ENCODE measurements around the gene WIPF2. TPM values are rescaled to one million over a fixed set of nuclear protein-coding genes. Genes with fewer than 3 reads are reported as not detected.

The WIPF2 gene
- polyA plus RNA-seq, 1 donor (not counting 4 experiments of a cell fraction or from before 2014, with no cell fraction given): 8.5 TPM

DNA sequence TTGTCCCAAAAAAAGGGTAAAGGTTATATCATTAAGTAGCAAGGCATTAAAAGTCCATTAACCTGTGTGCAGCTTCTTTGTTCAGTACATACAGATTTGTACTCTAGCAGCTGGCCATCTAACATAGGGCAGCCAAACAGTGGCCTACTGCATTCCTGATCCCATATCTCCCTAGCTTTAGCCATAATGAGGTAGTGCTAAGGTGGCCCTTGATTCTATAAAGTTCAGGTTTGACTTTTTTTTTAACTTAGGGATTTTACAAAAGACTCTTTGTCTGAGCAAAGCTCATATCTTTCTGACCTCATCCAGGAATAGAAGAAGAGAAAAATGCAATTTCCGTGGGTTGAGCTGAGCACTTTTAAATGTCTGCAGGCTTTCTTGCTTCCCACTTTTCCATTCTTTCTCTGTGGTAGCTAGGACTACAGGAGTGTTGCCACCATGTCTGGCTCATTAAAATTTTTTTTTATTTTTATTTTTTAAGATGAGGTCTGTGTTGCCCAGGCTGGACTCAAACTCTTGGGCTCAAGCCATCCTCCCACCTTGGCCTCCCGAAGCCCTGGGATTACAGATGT is 49.1 kb downstream of the WIPF2 start:
- Histone ChIP-seq H3K27me3 (ENCODE audit: control insufficient read depth, extremely low read depth, insufficient read depth, low read length) (no peaks in the 10 kb centered on the region), H4K20me1 (ENCODE audit: control insufficient read depth, extremely low read depth, insufficient read depth, low read length) (no peaks in the 10 kb centered on the region), H3K9ac (ENCODE audit: control insufficient read depth, extremely low read depth, insufficient read depth, low read length) (no peak overlapping the region), H3K9me3 (ENCODE audit: control insufficient read depth, low read depth, low read length) (no peaks in the 10 kb centered on the region), H3K4me2 (ENCODE audit: control insufficient read depth, extremely low read depth, insufficient read depth, low read depth, low read length) (no peak overlapping the region), H3K9me1 (ENCODE audit: control insufficient read depth, extremely low read depth, insufficient read depth, low read length) (no peaks in the 10 kb centered on the region), H3K79me2 (ENCODE audit: control insufficient read depth, insufficient read depth, low read length) (no peaks in the 10 kb centered on the region), H3K27ac (ENCODE audit: control insufficient read depth, insufficient read depth, low read length) (no peak overlapping the region), H2AFZ (ENCODE audit: control insufficient read depth, low read length) (no peak overlapping the region), H3K4me1 (ENCODE audit: control insufficient read depth, extremely low read depth, insufficient read depth, low read length) (no peaks in the 10 kb centered on the region), H3K36me3 (ENCODE audit: control insufficient read depth in 2 of 2, extremely low read depth in 1 of 2, insufficient read depth in 2 of 2, low read length in 2 of 2) (peaks cover 31 to 32% of the 10 kb centered on the region in 2 experiments), H3K4me3 (ENCODE audit: control insufficient read depth in 2 of 3, extremely low read depth in 1 of 3, insufficient read depth in 2 of 3, low read depth in 1 of 3, low read length in 3 of 3) (no peak overlapping the region)
- no peak for FAIRE-seq
- TF ChIP-seq, protein P1, sequence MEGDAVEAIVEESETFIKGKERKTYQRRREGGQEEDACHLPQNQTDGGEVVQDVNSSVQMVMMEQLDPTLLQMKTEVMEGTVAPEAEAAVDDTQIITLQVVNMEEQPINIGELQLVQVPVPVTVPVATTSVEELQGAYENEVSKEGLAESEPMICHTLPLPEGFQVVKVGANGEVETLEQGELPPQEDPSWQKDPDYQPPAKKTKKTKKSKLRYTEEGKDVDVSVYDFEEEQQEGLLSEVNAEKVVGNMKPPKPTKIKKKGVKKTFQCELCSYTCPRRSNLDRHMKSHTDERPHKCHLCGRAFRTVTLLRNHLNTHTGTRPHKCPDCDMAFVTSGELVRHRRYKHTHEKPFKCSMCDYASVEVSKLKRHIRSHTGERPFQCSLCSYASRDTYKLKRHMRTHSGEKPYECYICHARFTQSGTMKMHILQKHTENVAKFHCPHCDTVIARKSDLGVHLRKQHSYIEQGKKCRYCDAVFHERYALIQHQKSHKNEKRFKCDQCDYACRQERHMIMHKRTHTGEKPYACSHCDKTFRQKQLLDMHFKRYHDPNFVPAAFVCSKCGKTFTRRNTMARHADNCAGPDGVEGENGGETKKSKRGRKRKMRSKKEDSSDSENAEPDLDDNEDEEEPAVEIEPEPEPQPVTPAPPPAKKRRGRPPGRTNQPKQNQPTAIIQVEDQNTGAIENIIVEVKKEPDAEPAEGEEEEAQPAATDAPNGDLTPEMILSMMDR (optimal IDR thresholded peaks at IDR 0.05 in 1 of 3, IDR thresholded peaks at IDR 0.05 in 1 of 3, conservative IDR thresholded peaks at IDR 0.05 in 1 of 3; ENCODE audit: extremely low read depth in 1 of 3, insufficient read depth in 2 of 3, low read length in 3 of 3): no peak
- no peak for TF ChIP-seq EZH2 (IDR thresholded peaks at IDR 0.05; ENCODE audit: low read length)
- dilution Hi-C loops (cut with MboI; ENCODE audit: extremely low pct_ligation_motif_present, low sequenced_read_pairs): no loop called here
- no peak for DNase-seq (ENCODE audit: low read depth, low spot score)

DNA sequence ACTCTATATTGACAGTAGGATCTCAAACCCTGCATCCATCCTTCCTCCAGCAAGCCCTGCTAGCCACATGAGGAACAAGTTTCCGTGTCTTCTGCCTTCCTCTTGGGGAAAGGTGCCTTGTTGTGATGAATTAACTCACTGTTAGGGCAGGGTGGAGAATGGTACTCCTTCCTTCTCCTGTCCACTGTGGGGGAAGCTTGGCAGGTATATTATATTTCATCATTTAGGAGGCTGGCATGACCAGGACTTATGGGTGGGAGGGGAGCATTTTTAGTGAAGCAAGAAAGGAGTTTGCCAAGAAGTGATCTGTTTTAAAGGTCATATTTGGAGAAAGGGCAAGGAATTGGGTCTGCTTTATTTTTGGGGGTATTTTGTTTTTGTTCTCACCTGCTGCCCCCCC is 59.3 kb downstream of the WIPF2 start:
- no peaks in the 10 kb centered on the region for H3K79me2 ChIP-seq (ENCODE audit: control insufficient read depth, insufficient read depth, low read length)
- no peak overlapping the region for H3K4me2 ChIP-seq (ENCODE audit: control insufficient read depth, extremely low read depth, insufficient read depth, low read depth, low read length)
- no peak overlapping the region for H3K4me3 ChIP-seq (ENCODE audit: control insufficient read depth in 2 of 3, extremely low read depth in 1 of 3, insufficient read depth in 2 of 3, low read depth in 1 of 3, low read length in 3 of 3)
- H3K9ac ChIP-seq (ENCODE audit: control insufficient read depth, extremely low read depth, insufficient read depth, low read length): no peak overlapping the region
- H3K4me1 ChIP-seq (ENCODE audit: control insufficient read depth, extremely low read depth, insufficient read depth, low read length): peaks cover 4% of the 10 kb centered on the region
- H4K20me1 ChIP-seq (ENCODE audit: control insufficient read depth, extremely low read depth, insufficient read depth, low read length): no peaks in the 10 kb centered on the region
- no peaks in the 10 kb centered on the region for H3K9me1 ChIP-seq (ENCODE audit: control insufficient read depth, extremely low read depth, insufficient read depth, low read length)
- dilution Hi-C loops (cut with MboI; ENCODE audit: extremely low pct_ligation_motif_present, low sequenced_read_pairs): no loop called here
- H2AFZ ChIP-seq (ENCODE audit: control insufficient read depth, low read length): no peak overlapping the region
- no peak for DNase-seq (ENCODE audit: low read depth, low spot score)
- TF ChIP-seq, protein P1 (optimal IDR thresholded peaks at IDR 0.05 in 1 of 3, IDR thresholded peaks at IDR 0.05 in 1 of 3, conservative IDR thresholded peaks at IDR 0.05 in 1 of 3; ENCODE audit: extremely low read depth in 1 of 3, insufficient read depth in 2 of 3, low read length in 3 of 3): no peak
- no peak for TF ChIP-seq EZH2 (IDR thresholded peaks at IDR 0.05; ENCODE audit: low read length)
- H3K27me3 ChIP-seq (ENCODE audit: control insufficient read depth, extremely low read depth, insufficient read depth, low read length): no peaks in the 10 kb centered on the region
- H3K36me3 ChIP-seq (ENCODE audit: control insufficient read depth in 2 of 2, extremely low read depth in 1 of 2, insufficient read depth in 2 of 2, low read length in 2 of 2): peaks cover 26% of the 10 kb centered on the region in 2 experiments
- no peak overlapping the region for H3K27ac ChIP-seq (ENCODE audit: control insufficient read depth, insufficient read depth, low read length)
- no peak for FAIRE-seq
- no peaks in the 10 kb centered on the region for H3K9me3 ChIP-seq (ENCODE audit: control insufficient read depth, low read depth, low read length)

Data from keratinocyte (primary cell).